Neuronal stem cell (in vitro differentiated cells): Measurements from ENCODE around the gene RSRP1.

Experiments used
- DNase-seq: peaks from one replicate; pipeline ENCODE4 v3.0.0-alpha.2; 2013; ENCODE audit warnings: low spot score
- H2AFZ ChIP-seq: one replicate; pipeline ENCODE4 v1.6.1; 2013; ENCODE audit warnings: mild to moderate bottlenecking, low read length, inconsistent platforms
- H2AK5ac ChIP-seq: 2 replicates; pipeline ENCODE4 v1.6.1; 2013; ENCODE audit warnings: low read depth, mild to moderate bottlenecking, inconsistent platforms, low read length, moderate library complexity, mixed read lengths
- H2BK120ac ChIP-seq: 2 replicates; pipeline ENCODE4 v1.6.1; 2013; ENCODE audit warnings: low read depth, mild to moderate bottlenecking, inconsistent platforms, low read length, moderate library complexity, mixed read lengths
- H2BK12ac ChIP-seq: one replicate; pipeline ENCODE4 v1.6.1; 2013; ENCODE audit warnings: low read length, inconsistent platforms
- H2BK15ac ChIP-seq: 2 replicates; pipeline ENCODE4 v1.6.1; 2013; ENCODE audit warnings: mild to moderate bottlenecking, low read length, inconsistent platforms, mixed read lengths
- H2BK5ac ChIP-seq: one replicate; pipeline ENCODE4 v1.6.1; 2013; ENCODE audit warnings: inconsistent platforms, mild to moderate bottlenecking, low read length, moderate library complexity
- H3K14ac ChIP-seq: one replicate; pipeline ENCODE4 v1.6.1; 2013; ENCODE audit warnings: low read length, inconsistent platforms
- H3K18ac ChIP-seq: 2 replicates; pipeline ENCODE4 v1.6.1; 2013; ENCODE audit warnings: low read length, inconsistent platforms
- H3K23ac ChIP-seq: 2 replicates; pipeline ENCODE4 v1.6.1; 2013; ENCODE audit warnings: low read depth, mild to moderate bottlenecking, mixed read lengths, low read length, inconsistent platforms; ENCODE audit not compliant: poor library complexity
- H3K27ac ChIP-seq: replicated peaks from 3 replicates; pipeline ENCODE4 v1.5.1; 2013; ENCODE audit warnings: low read length, inconsistent platforms
- H3K27me3 ChIP-seq, 3 experiments: 2 replicates each; pipeline ENCODE4 v1.6.1; 2013; ENCODE audit warnings: low read length in 3 of 3, mild to moderate bottlenecking in 2 of 3, inconsistent platforms in 1 of 3, low read depth in 1 of 3, mixed read lengths in 1 of 3, moderate library complexity in 1 of 3; ENCODE audit not compliant: control insufficient read depth in 3 of 3, insufficient read depth in 3 of 3
- H3K36me3 ChIP-seq, 2 donors: replicated peaks in 1 of 2; 2 replicates each; pipeline ENCODE4 v1.6.1; 2013; ENCODE audit warnings: low read length in 2 of 2; ENCODE audit not compliant: control insufficient read depth in 2 of 2, insufficient read depth in 2 of 2
- H3K4ac ChIP-seq: 2 replicates; pipeline ENCODE4 v1.6.1; 2013; ENCODE audit warnings: inconsistent platforms, mild to moderate bottlenecking, low read length, moderate library complexity
- H3K4me1 ChIP-seq, 2 donors: 1 replicate in 1 of 2; 2 replicates in 1 of 2; pipeline ENCODE4 v1.6.1; 2013; ENCODE audit warnings: low read length in 2 of 2, low read depth in 1 of 2; ENCODE audit not compliant: control insufficient read depth in 2 of 2, insufficient read depth in 1 of 2
- H3K4me2 ChIP-seq: one replicate; pipeline ENCODE4 v1.6.1; 2013; ENCODE audit warnings: mild to moderate bottlenecking, low read length, inconsistent platforms; ENCODE audit not compliant: insufficient read depth, poor library complexity, severe bottlenecking
- H3K4me3 ChIP-seq, 2 donors: 2 replicates each; pipeline ENCODE4 v1.5.1; 2013; ENCODE audit warnings: low read length in 2 of 2, mild to moderate bottlenecking in 2 of 2, inconsistent platforms in 1 of 2, moderate library complexity in 1 of 2
- H3K79me1 ChIP-seq: one replicate; pipeline ENCODE4 v1.6.1; 2013; ENCODE audit warnings: low read depth, mild to moderate bottlenecking, inconsistent platforms, low read length, moderate library complexity
- H3K9ac ChIP-seq: one replicate; pipeline ENCODE4 v1.6.1; 2013; ENCODE audit warnings: mild to moderate bottlenecking, low read depth, low read length, inconsistent platforms; ENCODE audit not compliant: poor library complexity
- H3K9me3 ChIP-seq, 2 donors: replicated peaks in 1 of 2; 2 replicates each; pipeline versions ENCODE3 to v1.6.1; 2013; ENCODE audit warnings: low read length in 2 of 2, mild to moderate bottlenecking in 2 of 2, inconsistent platforms in 1 of 2, low read depth in 1 of 2, mixed read lengths in 1 of 2, moderate library complexity in 1 of 2; ENCODE audit not compliant: control insufficient read depth in 2 of 2, insufficient read depth in 1 of 2
- H4K8ac ChIP-seq: one replicate; pipeline ENCODE4 v1.6.1; 2013; ENCODE audit warnings: low read depth, mild to moderate bottlenecking, inconsistent platforms, low read length, moderate library complexity
- H4K91ac ChIP-seq: one replicate; pipeline ENCODE4 v1.6.1; 2013; ENCODE audit warnings: low read length, low read depth, mild to moderate bottlenecking, inconsistent platforms; ENCODE audit not compliant: poor library complexity
- WGBS, 2 donors: extraction: QIAGEN DNeasy Blood & Tissue Kit; methylation state at CpG; one replicate each; pipeline ENCODE4 v1.1.7; 2013; ENCODE audit warnings: missing lambda C conversion rate in 2 of 2, mixed read lengths in 1 of 2; ENCODE audit not compliant: insufficient read length in 2 of 2, insufficient replicate concordance in 1 of 2; ENCODE audit errors: extremely low coverage in 2 of 2; 5-methylcytosine and 5-hydroxymethylcytosine counted together

Gene RSRP1

DNA sequence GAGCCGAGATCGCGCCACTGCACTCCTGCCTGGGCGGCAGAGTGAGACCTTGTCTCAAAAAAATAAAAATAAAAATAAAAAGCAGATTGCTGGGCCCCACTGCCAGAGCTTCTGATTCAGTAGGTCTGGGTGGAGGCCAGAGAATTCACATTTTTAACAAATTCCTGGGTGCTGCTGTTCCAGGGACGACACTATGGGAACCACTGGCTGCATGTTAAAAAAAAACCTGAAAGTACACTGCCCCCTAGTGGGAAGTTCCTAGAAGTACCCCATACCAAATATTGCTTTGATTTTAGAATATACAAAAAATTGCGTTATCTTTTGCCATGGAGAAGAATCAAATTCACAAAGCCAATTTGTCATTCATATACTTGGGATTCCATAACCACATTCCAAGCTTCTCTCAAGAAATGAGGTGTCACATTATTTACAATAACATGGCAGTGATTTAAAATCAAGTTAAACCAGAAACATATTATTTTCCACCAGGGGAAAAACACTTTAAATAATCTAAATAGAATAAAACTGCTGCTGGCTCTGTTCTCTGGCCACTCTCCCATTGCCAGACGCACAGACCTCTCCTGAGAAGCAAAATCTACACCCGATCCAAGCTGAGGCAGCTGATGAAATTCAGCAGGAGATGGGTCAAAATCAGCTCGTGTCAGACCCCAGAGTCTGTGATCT lies 42.3 kb downstream of the RSRP1 start:
- H3K9me3 ChIP-seq, result no peaks in the 10 kb centered on the region
- H3K9ac ChIP-seq, result no peak overlapping the region
- no peak overlapping the region for H2BK12ac ChIP-seq
- H3K23ac ChIP-seq, result no peak overlapping the region
- no peak overlapping the region for H3K4me3 ChIP-seq
- H3K4me2 ChIP-seq, result no peak overlapping the region
- no peak overlapping the region for H2BK15ac ChIP-seq
- no peak overlapping the region for H4K8ac ChIP-seq
- H2AFZ ChIP-seq, result no peak overlapping the region
- H3K4me1 ChIP-seq, result peaks cover 0 to 3% of the 10 kb centered on the region in 2 donors
- no peak overlapping the region for H3K14ac ChIP-seq
- peak; percentile 30 for DNase-seq
- H3K27me3 ChIP-seq, result peaks cover 0 to 33% (median 0%) of the 10 kb centered on the region in 3 experiments
- no CpG with 5 or more reads among the region's 9 CpGs for WGBS, 2 donors
- no peak overlapping the region for H4K91ac ChIP-seq
- H3K4ac ChIP-seq, result no peak overlapping the region
- no peak overlapping the region for H2AK5ac ChIP-seq
- H2BK5ac ChIP-seq, result no peak overlapping the region
- H3K79me1 ChIP-seq, result no peaks in the 10 kb centered on the region
- H3K18ac ChIP-seq, result no peak overlapping the region
- H3K36me3 ChIP-seq, result no peaks in the 10 kb centered on the region
- no peak overlapping the region for H3K27ac ChIP-seq
- H2BK120ac ChIP-seq, result no peak overlapping the region

DNA sequence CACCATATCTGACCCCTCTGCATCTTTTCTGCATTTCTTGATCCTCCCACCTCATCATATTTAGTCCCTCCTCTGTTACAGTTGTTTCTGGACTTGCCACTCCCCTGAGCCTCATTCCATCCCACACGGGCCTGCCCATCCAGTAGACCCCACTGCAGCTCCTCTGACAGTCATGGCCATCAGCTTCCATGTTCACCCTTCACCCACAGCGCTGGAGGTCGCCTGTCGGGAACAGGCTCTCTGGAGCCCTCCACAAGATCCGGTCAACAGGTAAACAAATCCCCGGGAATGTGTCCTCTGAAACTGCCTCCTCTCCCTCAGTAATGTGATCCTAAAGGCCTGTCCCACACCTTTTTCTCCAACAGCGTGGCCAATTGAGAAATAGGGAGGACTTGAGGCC lies 46.2 kb downstream of the RSRP1 start:
- no peak overlapping the region for H3K4ac ChIP-seq
- H3K9ac ChIP-seq, result no peak overlapping the region
- no peak overlapping the region for H2BK12ac ChIP-seq
- no peaks in the 10 kb centered on the region for H3K9me3 ChIP-seq
- H3K4me3 ChIP-seq, result no peak overlapping the region
- no peak overlapping the region for H2BK5ac ChIP-seq
- H2AK5ac ChIP-seq, result no peak overlapping the region
- no peak overlapping the region for H2BK15ac ChIP-seq
- DNase-seq, result no peak
- no peaks in the 10 kb centered on the region for H3K79me1 ChIP-seq
- H3K14ac ChIP-seq, result no peak overlapping the region
- no peak overlapping the region for H3K4me2 ChIP-seq
- no peak overlapping the region for H3K27ac ChIP-seq
- H3K36me3 ChIP-seq, result no peaks in the 10 kb centered on the region
- H2BK120ac ChIP-seq, result no peak overlapping the region
- peaks cover 0 to 11% of the 10 kb centered on the region in 2 donors for H3K4me1 ChIP-seq
- WGBS, 2 donors, result no CpG with 5 or more reads among the region's 7 CpGs
- no peak overlapping the region for H2AFZ ChIP-seq
- H4K8ac ChIP-seq, result no peak overlapping the region
- H3K23ac ChIP-seq, result no peak overlapping the region
- H3K27me3 ChIP-seq, result peaks cover 0 to 41% (median 0%) of the 10 kb centered on the region in 3 experiments
- no peak overlapping the region for H4K91ac ChIP-seq
- H3K18ac ChIP-seq, result no peak overlapping the region

DNA sequence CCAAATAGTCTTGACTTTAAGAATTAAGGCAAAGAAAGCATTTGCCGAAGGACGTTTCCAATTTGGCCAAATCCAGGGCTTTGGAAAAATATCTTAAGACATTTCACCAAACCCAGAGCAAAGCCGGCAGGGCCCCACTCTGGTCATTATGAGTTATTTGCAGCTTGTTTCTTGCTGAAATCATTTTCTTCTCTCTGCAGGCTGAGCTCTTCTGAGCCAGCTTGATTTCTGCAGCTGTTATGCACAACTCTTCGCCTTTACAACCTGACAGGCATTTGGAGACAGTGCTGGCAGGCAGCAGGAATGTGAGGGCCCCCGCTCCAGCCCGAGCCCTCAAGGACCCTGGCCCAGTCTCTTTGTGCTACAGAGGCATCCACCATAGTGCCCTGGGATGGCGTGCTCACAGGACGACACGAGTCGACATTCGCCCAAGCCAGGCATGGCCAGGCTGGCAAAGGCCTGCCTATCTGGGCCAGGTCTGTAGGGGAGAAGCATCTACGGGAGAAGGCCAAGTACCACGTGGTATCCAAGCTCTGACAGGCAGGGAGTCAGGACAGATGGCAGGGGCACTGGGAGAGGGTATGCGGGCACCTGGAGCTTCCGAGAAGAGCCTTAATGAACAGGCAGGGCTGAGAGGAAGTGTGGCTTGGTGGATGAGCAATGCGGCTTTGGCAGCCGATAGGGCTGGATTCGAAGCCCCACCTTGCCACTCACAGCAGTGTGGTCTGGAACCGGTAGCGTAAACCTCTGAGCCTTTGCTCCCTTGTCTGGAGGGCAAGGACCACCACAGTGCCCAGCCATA lies 47.2 kb downstream of the RSRP1 start:
- Histone ChIP-seq H3K18ac (peak overlapping the region; percentile 63), H2AFZ (peak overlapping the region; percentile 6), H3K9me3 (no peaks in the 10 kb centered on the region), H4K91ac (no peak overlapping the region), H3K27me3 (peaks cover 0 to 35% (median 0%) of the 10 kb centered on the region in 3 experiments), H2AK5ac (peak overlapping the region; percentile 29), H3K4me1 (peaks cover 0 to 11% of the 10 kb centered on the region in 2 donors), H2BK15ac (peak overlapping the region; percentile 14), H3K79me1 (no peaks in the 10 kb centered on the region), H3K9ac (no peak overlapping the region), H3K4me2 (no peak overlapping the region), H3K4ac (no peak overlapping the region), H2BK5ac (no peak overlapping the region), H2BK12ac (no peak overlapping the region), H3K27ac (no peak overlapping the region), H3K36me3 (no peaks in the 10 kb centered on the region), H2BK120ac (no peak overlapping the region), H4K8ac (peak overlapping the region; percentile 29), H3K23ac (no peak overlapping the region), H3K4me3 (no peak overlapping the region), H3K14ac (no peak overlapping the region)
- WGBS, 2 donors, result no CpG with 5 or more reads among the region's 20 CpGs
- DNase-seq, result no peak

DNA sequence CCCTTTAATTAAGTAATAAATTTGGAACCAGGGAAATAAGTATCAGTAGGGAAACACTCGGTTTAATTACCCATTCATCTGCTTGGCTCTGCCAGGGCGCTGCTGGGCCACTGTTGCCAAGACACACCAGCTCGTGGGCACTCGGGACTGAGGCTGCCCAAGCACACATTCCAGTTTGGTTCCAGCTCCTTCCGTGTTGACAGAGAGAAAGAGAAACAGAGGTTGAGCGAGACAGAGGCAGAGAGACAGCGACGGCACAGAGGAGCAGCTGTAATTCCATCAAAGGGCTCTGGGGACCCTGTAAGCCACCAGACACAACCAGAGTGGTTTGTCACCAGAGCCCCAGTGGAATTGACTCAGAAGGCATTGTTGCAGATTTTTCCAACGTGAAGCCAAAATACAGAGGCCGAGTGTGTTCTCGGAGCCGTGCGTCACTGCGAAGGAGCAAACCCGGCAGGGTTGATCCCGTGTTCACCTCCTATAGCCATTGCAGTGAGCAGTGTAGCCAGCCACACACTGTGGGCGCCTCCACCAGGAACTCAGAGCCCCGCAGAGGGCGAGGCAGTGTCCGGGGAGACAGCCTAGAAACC lies 48.5 kb downstream of the RSRP1 start:
- H3K4me3 ChIP-seq, result no peak overlapping the region
- H2AK5ac ChIP-seq, result no peak overlapping the region
- peaks cover 0 to 35% (median 0%) of the 10 kb centered on the region in 3 experiments for H3K27me3 ChIP-seq
- no peak overlapping the region for H3K23ac ChIP-seq
- H3K18ac ChIP-seq, result peak overlapping the region; percentile 58
- no peak overlapping the region for H4K91ac ChIP-seq
- H3K9me3 ChIP-seq, result no peaks in the 10 kb centered on the region
- no peak overlapping the region for H3K4me2 ChIP-seq
- H2BK12ac ChIP-seq, result no peak overlapping the region
- whole genome bisulfite sequencing, 2 donors, result no CpG with 5 or more reads among the region's 20 CpGs
- DNase-seq, result no peak
- H3K4me1 ChIP-seq, result peaks cover 7 to 18% of the 10 kb centered on the region in 2 donors
- no peak overlapping the region for H3K9ac ChIP-seq
- H2AFZ ChIP-seq, result peak overlapping the region; percentile 6
- H3K36me3 ChIP-seq, result no peaks in the 10 kb centered on the region
- no peak overlapping the region for H3K27ac ChIP-seq
- no peak overlapping the region for H2BK5ac ChIP-seq
- peak overlapping the region; percentile 95 for H3K14ac ChIP-seq
- no peak overlapping the region for H4K8ac ChIP-seq
- H3K4ac ChIP-seq, result no peak overlapping the region
- no peak overlapping the region for H2BK120ac ChIP-seq
- no peaks in the 10 kb centered on the region for H3K79me1 ChIP-seq
- peak overlapping the region; percentile 7 for H2BK15ac ChIP-seq
